GM21423 (cell line): Measurements from ENCODE around the gene MMD.
"Not testable (repeated sequence)": the region's sequence is repeated elsewhere in the genome, so short reads cannot be mapped to it uniquely, and the experiment has no call there.

Experiments
- ATAC-seq: cut with Tn5 transposase; IDR thresholded peaks from one replicate; pipeline ENCODE4 v1.9.1; 2021; ENCODE audit warnings: mild to moderate bottlenecking, moderate library complexity; ENCODE audit not compliant: unreplicated experiment

Gene MMD

DNA sequence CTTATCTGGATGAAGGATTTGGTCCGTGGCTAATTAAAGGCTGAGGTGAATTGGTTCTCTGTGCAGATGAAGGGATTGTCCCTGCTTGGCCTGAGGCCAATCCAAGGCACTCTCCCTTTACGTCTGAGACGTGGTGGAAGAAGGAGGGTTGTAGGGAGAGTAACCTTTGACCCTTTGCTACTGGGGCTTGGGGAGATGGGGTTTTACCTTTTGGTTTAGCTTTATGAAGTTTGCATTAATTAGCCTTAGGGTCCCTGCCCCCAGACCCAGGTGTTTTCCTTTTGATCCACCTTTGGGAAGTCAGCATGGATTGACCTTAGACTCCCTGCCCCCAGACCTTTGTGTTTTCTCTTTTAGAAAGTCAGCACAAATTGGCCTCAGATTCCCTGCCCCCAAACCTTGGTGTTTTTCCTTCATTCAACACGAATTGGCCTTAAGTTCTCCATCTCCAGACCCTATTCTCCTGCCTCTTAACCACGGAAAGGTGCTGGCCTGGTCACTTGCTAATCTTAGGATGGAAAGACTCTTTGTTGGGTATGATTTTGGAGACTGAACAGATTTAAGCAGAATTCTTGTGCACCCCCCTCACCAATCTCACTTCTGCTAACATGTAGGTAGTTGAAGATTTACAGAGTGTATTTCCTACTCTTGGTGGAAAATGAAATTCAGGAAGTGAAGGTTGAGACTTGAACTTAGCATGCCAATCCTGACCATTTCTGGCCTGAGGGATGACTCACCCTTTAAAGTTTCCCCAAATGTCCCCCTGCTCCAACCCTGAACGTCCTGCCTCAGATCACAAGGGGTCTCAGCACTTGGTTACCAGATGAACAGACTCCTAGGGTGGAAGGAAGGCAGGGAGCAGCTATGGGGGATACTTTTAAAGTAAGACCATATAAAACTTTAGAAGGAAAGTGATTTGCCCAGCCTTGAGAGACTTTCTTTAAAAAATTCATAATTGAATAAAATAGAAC, 23.1 kb upstream of the MMD start:
- peak; percentile 87 for ATAC-seq

DNA sequence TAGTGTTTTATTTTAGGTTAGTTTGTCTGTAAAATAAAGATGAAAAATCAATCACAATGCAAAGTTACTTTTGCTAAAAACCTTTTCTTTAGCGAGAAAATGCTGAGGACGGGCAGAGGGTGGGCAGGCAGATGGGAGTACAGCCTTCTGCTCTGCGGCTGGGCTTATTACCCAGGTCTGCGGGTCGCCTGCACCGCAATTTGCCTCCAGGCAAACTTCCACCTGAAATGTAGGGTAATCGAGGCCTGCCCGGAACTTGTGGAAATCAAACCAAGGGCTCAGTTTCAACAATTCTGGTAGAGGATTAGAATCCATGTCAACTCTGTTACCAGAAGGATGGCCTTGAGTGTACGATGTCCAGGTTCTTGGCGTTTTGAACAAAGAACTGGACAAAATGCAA, 22.3 kb upstream of the MMD start:
- no peak for ATAC-seq

DNA sequence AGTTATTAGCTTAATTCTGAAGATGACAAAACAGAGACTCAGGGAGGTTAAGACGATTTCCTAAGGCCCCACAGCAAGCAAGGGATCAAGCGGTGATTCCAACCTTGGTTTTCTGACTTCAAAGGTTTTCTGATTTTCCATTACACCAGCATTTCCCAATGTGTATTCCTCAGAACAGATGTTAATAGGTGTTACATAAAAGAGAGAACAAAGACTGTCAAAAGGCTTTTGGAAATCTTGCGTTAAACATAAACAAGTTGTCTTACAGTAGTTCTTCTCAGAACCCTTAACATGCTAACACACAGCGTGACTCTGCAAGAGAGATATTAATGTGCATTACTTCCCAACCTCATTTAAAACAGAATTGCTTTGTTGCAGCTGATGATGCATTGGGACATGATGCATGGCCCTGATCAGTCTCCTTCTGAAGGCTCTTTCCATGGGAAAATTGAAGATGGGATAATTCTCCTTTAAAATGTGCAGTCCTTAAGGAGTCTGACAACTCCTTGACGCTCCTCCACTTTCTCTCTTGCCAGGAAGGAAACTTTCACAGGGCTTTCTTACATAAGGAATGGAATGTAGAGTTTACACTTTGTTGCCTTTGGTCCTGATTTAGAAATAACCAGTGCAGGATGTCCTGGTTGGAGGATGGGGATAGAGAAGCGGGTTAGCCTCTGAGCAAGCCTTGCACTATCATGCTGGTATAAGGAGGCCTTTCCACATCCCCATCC, 21.5 kb upstream of the MMD start:
- no peak for ATAC-seq

DNA sequence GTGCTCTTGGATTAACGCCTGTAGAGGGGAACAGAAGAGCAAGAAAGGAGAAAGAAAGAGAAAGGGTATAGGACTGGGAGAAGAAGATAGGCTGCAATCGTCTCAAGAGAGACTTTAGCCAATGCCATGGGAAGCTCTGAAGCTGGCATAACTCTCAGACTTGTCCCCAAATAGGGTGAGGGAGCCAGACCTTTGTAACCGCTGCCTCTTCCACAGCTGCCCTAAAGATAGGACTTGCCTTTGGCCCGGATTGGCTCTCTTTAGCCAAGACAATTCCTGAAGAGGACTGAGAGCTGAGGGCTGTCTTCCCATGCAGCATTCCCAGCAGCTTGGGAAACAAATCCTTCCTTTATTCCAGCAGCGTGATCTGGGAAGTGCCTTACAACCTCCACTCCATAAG, 20.8 kb upstream of the MMD start:
- no peak for ATAC-seq

DNA sequence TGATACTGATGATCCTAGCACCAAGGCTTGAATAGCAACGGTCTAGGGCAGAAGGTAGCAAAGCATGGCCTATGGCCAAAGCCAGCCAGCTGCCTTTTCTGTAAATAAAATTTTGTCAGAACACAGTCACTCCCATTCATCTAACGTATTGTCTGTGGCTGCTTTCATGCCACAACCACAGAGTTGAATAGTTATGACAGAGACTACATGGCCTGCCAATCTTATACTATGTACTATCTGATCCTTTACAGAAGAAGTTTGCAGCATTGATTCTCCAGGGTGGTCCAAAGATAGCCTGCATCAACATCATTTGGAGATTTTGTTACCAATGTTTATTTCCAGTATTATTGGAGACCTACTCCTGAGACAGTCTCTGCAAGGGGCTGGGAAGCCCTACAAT, 19.9 kb upstream of the MMD start:
- peak; percentile 25 for ATAC-seq

DNA sequence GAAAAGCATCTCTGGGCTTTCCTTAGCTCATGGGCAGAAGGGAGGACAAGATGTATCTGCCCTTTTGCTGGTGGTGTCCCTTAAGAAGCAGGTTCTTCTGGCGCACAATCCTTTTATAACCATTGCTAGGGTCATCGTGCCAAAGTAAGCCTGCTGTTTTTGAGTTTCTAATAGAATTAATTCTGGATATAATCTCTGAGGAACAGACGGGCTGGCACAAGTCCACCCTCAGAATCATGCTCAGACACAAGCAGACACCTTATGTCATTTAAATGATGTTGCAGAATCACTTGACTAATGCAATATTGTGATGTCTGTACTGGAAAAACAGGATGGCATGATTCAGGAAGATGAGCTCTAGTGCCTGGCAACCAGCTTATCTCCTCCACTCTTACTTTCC, 18.8 kb upstream of the MMD start:
- no peak for ATAC-seq

DNA sequence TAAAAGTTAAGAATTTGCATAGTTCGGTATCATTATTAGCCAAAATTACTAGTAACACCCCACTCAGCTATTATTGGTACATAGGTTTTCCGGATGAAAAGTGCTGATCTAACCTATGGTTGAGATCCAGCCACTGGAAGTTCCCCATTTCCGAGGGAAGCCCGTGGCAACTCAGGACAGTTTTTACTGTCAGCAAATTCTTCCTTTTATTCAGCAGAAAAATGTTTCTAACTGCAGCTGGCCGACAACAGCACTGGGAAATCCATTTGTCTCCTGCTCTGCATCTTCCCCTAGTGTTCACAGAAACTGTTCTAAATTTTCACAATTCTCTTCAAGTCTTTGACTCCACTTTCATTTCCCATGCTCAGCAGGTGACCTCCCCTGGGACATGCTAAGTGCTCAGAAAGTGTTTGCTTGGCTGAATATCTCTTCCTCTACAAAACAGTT, 15.5 kb upstream of the MMD start:
- peak; percentile 66 for ATAC-seq

DNA sequence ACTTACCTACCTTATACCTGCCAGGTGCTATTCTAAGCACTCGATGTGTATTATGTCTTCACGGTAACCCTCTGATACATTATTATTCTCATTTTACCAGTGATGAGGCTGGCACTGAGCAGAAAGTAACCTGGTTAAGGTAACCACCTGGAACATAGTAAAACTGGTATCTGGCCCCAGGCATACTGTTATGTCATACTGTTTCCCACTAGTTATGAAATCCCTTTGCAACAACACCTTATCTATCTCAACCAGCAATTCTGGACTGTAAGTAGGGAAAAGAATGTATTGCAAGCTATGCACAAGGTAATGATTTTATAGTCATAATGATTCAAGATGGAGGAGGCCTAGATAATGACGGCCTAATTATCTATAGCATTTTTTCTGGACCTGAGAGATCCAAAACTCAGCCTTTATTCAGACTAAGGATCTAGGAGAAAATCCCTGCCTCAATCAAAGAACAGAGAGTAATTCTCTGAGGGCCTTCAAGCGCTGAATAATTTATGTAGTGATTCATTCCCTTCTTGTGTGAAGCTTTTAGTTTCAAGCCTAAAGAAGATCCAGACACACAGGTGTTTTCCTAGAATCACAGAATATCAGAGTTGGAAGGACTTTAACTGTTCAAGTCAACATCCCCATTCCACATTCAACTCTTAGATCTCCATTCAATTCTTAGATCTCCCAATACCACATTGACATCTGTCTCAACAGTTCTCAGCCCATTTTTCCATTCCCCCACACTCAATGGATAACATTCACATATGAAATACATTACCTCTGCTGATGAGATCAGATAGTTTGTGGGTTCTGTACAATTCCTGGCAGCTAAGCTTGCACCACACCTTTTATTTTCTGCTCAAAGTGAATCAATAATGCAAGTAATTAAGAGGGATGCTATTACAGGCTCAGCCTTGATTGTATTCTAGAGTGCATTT, 14.9 kb upstream of the MMD start:
- ATAC-seq: peak; percentile 2

DNA sequence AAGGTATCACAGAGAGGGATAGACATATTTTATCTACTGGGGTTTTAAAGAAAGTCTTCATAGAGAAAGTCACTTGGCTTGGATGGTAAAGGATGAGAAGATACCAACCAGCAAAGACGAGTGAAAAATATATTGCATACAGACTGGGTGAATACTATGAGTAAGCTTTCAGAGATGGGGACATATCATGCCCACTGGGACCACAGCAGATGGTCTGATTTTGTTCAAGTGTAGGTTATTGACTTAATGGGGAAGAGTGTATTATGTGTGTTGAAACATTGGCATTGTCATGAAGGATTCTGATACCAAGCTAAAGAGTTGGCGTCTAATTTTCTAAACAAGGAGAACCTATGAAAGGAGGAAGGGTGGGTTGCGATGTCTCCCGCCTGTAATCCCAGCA, 13.8 kb upstream of the MMD start:
- ATAC-seq: no peak

DNA sequence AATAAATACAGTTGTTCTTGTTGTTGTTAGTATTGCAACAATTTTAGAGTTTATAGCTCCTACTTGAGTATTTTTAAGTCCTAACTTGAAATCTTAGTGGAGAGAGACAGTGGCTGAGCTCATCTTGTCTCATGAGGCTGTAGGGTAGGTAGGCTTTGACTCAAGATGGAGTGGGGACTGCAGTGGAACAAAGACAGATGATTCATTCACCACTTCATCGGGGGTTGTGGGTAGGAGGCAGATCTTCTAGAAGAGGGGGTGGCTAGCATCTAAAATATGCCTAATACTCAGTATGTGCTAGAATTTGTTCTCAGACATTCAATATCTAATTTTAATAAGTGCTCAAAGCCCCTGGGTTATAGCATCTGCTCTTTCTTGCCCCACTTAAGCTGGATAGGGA, 13.1 kb upstream of the MMD start:
- ATAC-seq: no peak

DNA sequence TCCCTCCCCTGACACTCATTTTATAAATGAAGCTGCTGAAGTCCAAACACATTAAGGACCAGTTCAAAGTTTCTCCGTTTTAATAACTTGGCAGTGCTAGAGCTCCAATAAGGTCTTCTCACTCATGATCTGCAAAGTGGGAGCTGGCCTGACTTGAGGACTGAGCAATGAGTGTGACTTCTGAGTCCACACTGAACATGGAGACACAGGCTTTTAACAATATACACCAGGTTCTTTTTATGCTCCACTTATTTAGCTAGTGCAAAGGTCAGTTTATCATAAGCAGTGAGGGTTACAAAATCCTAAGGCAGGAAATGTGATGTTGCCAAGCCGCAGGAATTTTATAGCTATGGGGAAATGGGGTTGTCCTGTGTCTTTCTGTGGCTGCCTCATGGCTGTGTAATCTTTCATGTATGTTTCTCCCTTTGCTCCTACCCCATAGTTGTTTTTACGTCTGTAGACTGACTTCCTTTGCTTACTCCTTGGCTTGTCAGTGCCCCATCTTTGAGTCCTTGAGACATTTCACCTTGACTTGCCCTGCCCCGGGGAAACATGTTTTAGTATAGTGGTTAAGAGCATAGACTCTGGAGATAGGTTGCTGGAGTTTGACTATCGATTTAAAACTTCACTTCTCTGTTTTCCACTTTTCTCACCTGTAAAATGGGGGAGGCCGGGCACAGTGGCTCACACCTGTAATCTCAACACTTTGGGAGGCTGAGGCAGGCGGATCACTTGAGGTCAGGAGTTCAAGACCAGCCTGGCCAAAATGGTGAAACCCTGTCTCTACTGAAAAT, 12.2 kb upstream of the MMD start:
- ATAC-seq: no peak

DNA sequence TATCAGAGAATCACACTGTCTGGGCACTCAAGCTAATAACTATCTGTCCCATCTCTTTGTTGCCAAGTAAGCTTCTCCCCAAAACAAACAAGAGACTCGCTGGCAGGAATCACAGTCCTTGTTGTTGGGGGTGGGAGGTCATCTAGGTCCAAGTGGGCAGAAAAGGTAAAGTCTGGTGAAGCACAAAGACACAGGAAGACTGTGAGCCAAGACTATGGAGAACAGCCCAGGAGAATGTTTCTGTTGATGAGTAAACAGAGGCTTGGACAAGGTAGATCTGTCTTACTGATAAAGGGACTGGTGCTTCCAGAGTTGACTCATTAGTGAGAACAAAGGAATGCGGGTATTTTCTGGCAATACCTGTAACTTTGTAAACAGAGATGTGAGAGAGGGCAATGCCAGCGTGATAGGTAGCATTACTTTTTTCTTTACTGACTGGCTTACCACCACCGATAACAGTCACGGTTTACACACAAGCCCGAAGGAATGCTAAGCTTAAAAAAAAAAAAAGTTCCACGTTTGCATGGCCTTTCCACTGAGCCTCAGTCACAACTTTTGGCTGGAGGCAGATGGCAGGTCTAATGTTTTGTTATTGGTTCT, 11.5 kb upstream of the MMD start:
- ATAC-seq: no peak

DNA sequence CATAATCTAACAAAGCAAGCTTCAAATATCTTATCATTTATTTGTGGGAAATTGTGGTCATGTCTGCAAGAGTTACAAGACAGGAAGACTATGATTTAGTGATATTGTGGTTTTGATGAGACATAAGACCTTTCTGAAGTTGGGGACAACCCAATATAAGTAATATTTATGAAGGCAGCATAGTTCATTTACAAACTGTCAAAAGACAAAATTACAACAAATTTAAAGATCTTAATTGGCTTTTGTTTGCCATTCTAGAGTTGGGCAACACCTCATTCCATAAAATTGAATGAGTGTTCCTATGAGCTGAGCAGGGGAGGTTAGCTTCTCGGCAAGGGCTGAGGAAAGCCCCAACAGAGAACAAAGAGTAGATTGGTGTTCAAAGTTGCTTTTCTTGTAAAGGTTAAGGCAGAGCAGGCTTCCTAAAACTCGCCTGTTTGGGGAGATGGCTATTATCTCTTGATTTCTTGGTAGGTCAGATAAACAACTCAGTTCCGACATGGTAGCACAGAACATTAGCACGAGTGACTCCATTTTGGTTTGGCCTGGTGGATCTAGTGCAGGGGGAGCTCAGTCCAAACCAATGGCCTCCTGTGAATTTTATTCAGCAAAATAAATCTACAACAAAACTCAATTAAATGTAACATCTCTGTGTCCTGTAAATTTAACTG, 10.9 kb upstream of the MMD start:
- ATAC-seq: no peak

DNA sequence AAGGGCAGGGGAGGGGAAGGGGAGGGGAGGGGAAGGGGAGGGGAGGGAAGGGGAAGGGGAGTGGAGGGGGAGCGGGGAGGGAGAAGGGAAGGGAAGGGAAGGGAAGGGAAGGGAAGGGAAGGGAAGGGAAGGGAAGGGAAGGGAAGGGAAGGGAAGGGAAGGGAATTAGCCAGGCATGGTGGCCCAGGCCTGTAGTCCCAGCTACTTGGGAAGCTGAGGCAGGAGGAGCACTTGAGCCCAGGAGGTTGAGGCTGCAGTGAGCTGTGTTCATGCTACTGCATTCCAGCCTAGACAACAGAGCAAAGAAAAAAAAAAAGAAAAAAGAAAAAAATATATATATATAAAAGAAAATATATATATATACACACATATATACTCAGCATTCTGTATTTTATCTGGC, 10.3 kb upstream of the MMD start:
- not testable (repeated sequence) for ATAC-seq

DNA sequence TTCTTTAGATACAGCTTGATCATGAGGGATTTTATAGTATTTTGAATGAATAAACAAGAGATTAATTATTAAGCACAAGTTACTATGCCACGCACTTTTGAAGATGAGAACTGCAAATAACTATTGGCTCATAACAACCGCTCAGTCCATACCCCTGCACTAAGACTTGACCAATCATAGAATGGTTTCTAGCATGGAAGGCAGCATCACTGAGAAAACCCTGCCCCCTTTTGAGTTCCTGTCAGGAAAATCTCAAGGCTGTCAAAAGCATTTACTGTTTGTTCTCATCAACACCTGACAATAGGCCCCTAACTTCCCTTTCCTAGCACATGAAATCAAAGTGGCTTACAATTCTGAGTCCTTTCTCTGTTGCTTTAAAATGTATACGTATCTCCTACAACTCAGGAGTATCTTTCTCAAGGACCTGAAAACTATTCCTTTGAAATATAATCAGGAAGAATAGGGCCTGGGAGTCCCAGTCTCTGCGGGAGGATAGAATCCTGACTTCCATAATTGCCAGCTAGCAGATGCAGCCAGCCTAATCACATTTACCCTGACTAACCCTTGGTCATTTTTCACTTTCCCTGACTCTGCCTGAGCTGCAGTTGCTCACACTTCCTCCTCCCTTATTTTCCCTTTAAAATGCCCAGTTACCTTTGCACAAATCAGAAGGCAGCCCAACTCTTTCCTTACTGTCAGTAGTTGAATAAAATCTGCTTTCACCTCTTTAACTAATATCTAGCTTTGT, 9.1 kb upstream of the MMD start:
- ATAC-seq: no peak

DNA sequence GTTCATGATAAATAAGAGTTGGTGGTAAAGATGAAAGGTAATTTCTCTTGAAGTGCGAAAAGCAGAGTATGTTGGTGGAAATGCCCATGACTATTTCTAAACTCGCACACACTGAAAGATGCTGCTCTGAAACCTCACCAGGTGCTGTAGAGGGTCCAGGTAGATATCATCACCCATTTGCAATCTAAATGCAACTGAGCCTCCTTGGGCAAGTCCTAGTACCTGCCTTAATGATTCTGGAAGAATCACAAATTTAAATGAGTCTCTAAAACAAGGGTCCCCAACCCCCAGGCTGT, 5.9 kb upstream of the MMD start:
- ATAC-seq: peak; percentile 22

DNA sequence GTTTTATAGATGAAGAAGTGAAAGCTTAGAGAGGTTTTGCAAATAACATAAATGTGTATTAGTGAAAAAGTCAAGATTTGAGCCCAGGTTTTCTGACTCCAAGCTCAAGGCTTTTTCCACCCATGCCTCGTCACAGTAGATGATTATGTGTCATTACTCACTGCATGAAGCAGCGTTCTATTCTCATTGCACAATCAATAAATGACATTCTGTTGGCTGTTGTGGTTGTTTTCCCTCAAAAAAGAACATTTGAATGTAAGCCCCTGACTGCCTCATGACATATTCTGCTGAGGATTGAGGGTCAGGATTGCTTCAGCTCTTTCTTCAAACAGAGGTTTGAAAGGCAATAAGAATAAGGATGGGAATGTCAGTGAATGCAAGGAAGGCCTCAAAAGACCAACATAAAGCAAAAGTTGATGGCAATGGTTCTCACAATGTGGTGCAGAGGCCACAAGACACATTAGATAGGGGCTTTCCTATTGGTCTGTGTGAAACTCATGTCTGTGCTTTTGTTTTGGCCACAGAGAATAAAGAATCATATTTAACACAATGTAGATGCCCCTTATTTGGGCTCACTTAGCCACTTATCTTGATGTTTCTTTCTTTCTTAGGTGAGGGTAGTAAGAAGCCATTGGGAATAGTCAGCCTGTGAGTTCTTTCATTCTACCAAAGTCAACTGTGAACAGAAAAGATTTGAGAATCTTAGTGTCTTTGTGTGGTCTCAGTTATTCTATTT, 5.4 kb upstream of the MMD start:
- peak; percentile 47 for ATAC-seq

DNA sequence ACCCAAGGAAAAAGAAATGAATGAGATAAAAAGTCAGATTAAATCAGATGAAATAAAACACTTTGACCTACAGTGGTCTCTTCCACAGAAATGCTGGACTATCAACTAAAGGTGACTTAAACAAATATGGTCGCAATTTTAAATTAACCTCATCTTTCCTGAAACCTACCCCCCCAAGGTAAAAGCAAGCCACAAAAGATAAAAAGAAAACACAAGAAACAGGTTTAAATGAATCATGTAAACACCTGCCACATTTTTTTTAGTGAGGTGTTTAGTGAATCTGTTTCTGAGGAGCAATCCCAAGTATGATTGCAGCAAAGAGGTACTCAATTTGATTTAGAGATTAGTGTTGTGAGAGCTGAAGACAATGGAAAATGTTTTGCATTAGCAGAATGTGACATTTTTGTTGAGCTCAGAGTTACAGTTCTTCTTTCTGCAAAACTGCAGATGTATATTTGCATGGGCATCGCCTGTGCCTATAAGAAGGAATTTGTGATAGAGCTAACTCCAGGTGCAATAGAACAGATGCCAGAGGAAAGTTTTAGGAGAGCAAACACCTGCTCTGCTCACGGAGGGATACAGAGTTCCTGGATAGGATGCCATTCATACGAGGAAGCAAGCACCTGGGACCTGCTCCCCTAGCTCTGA, 3.4 kb upstream of the MMD start:
- no peak for ATAC-seq
